ENCODE results near the gene IFNL4. TPM values are rescaled to one million over a fixed set of nuclear protein-coding genes. Genes with fewer than 3 reads are reported as not detected.
"Not testable (repeated sequence)": the region's sequence is repeated elsewhere in the genome, so short reads cannot be mapped to it uniquely, and the experiment has no call there.

Gene IFNL4
- total and polyA plus RNA-seq, 4 donors: not detected

- H3K27ac ChIP-seq (ENCODE audit: low read depth in 1 of 2, low read length in 2 of 2); H3K27me3 ChIP-seq (ENCODE audit: control insufficient read depth in 4 of 4, insufficient read depth in 4 of 4, low read length in 3 of 4); H3K9ac ChIP-seq (ENCODE audit: low read depth in 1 of 2, low read length in 2 of 2); DNase-seq (ENCODE audit: low spot score); H3K4me3 ChIP-seq (ENCODE audit: low read depth in 1 of 3, low read length in 3 of 3); H3K36me3 ChIP-seq (ENCODE audit: control insufficient read depth in 4 of 4, insufficient read depth in 3 of 4, low read depth in 1 of 4, low read length in 3 of 4); H3K9me3 ChIP-seq (ENCODE audit: control insufficient read depth in 4 of 4, low read length in 3 of 4); H3K4me1 ChIP-seq (ENCODE audit: control insufficient read depth in 4 of 4, insufficient read depth in 4 of 4, low read length in 3 of 4): not testable (repeated sequence)
- WGBS: 77% methylated on average over 10 of the region's 10 CpGs
Measured at GRCh38 chr19:39269369-39269768, 20.7 kb upstream of the IFNL4 start.

- H3K9me3 ChIP-seq (ENCODE audit: control insufficient read depth in 4 of 4, low read length in 3 of 4); H3K9ac ChIP-seq (ENCODE audit: low read depth in 1 of 2, low read length in 2 of 2); H3K36me3 ChIP-seq (ENCODE audit: control insufficient read depth in 4 of 4, insufficient read depth in 3 of 4, low read depth in 1 of 4, low read length in 3 of 4); H3K4me3 ChIP-seq (ENCODE audit: low read depth in 1 of 3, low read length in 3 of 3); H3K27me3 ChIP-seq (ENCODE audit: control insufficient read depth in 4 of 4, insufficient read depth in 4 of 4, low read length in 3 of 4); H3K27ac ChIP-seq (ENCODE audit: low read depth in 1 of 2, low read length in 2 of 2); DNase-seq (ENCODE audit: low spot score): not testable (repeated sequence)
- peaks cover 5 to 14% (median 11%) of the 10 kb centered on the region in 4 donors for H3K4me1 ChIP-seq (ENCODE audit: control insufficient read depth in 4 of 4, insufficient read depth in 4 of 4, low read length in 3 of 4)
- 81% methylated on average over 10 of the region's 10 CpGs for WGBS
Measured at GRCh38 chr19:39268531-39269223, 20.0 kb upstream of the IFNL4 start.

- H3K4me3 ChIP-seq (ENCODE audit: low read depth in 1 of 3, low read length in 3 of 3); H3K27me3 ChIP-seq (ENCODE audit: control insufficient read depth in 4 of 4, insufficient read depth in 4 of 4, low read length in 3 of 4); H3K9ac ChIP-seq (ENCODE audit: low read depth in 1 of 2, low read length in 2 of 2); H3K36me3 ChIP-seq (ENCODE audit: control insufficient read depth in 4 of 4, insufficient read depth in 3 of 4, low read depth in 1 of 4, low read length in 3 of 4); H3K9me3 ChIP-seq (ENCODE audit: control insufficient read depth in 4 of 4, low read length in 3 of 4); DNase-seq (ENCODE audit: low spot score); H3K27ac ChIP-seq (ENCODE audit: low read depth in 1 of 2, low read length in 2 of 2): not testable (repeated sequence)
- WGBS: no CpG with 5 or more reads among the region's 1 CpG
- H3K4me1 ChIP-seq (ENCODE audit: control insufficient read depth in 4 of 4, insufficient read depth in 4 of 4, low read length in 3 of 4): peaks cover 5 to 19% (median 15%) of the 10 kb centered on the region in 4 donors
Measured at GRCh38 chr19:39268085-39268484, 19.4 kb upstream of the IFNL4 start, which contains the start of gene IFNL2. Gene IFNL2, plus strand, starts transcription at chr19:39268396. Its CDS starts 173 bp downstream, at chr19:39268569.

GRCh38 chr19:39265321-39265916, 16.8 kb upstream of the IFNL4 start:
- Histone ChIP-seq H3K4me3 (ENCODE audit: low read depth in 1 of 3, low read length in 3 of 3) (no peak overlapping the region), H3K27me3 (ENCODE audit: control insufficient read depth in 4 of 4, insufficient read depth in 4 of 4, low read length in 3 of 4) (no peaks in the 10 kb centered on the region)
- 43% methylated on average over 39 of the region's 39 CpGs for WGBS

More at GRCh38 chr19:39265321-39265916, 16.8 kb upstream of the IFNL4 start:
- TF ChIP-seq MAX (IDR thresholded peaks at IDR 0.05) (no peak), ZBTB33 (IDR thresholded peaks at IDR 0.05) (no peak), GABPA (IDR thresholded peaks at IDR 0.05 in 1 of 2, conservative IDR thresholded peaks at IDR 0.05 in 1 of 2) (no peak), CTCF (IDR thresholded peaks at IDR 0.05; ENCODE audit: low read depth, low read length, missing input control) (no peak), ATF3 (IDR thresholded peaks at IDR 0.05) (no peak), HNF4A (conservative IDR thresholded peaks at IDR 0.05) (no peak), FOXA1 (IDR thresholded peaks at IDR 0.05) (no peak), EGR1 (IDR thresholded peaks at IDR 0.05; ENCODE audit: low read depth in 2 of 2) (no peak), JUND (IDR thresholded peaks at IDR 0.05) (no peak), SP1 (IDR thresholded peaks at IDR 0.05) (no peak), TAF1 (conservative IDR thresholded peaks at IDR 0.05) (no peak), REST (IDR thresholded peaks at IDR 0.05) (no peak)
- no peak overlapping the region for H3K9ac ChIP-seq (ENCODE audit: low read depth in 1 of 2, low read length in 2 of 2)
- DNase-seq (ENCODE audit: low spot score): no peak
- H3K4me1 ChIP-seq (ENCODE audit: control insufficient read depth in 4 of 4, insufficient read depth in 4 of 4, low read length in 3 of 4): peaks cover 5 to 19% (median 15%) of the 10 kb centered on the region in 4 donors
- no peak overlapping the region for H3K27ac ChIP-seq (ENCODE audit: low read depth in 1 of 2, low read length in 2 of 2)
- no peaks in the 10 kb centered on the region for H3K9me3 ChIP-seq (ENCODE audit: control insufficient read depth in 4 of 4, low read length in 3 of 4)
- no peaks in the 10 kb centered on the region for H3K36me3 ChIP-seq (ENCODE audit: control insufficient read depth in 4 of 4, insufficient read depth in 3 of 4, low read depth in 1 of 4, low read length in 3 of 4)

Measured in liver (tissue), 9 donors.